Activated CD4-positive, alpha-beta T cell treated with anti-CD3 and anti-CD28 coated beads, Interleukin-2, amount 50 U/mL, for 4 hours (primary cell): ENCODE measurements around the gene EPHA5.

Experiments used
- DNase-seq, 2 experiments: peaks; one replicate each; pipeline ENCODE4 v3.0.0-alpha.2; 2020

Gene EPHA5

DNA sequence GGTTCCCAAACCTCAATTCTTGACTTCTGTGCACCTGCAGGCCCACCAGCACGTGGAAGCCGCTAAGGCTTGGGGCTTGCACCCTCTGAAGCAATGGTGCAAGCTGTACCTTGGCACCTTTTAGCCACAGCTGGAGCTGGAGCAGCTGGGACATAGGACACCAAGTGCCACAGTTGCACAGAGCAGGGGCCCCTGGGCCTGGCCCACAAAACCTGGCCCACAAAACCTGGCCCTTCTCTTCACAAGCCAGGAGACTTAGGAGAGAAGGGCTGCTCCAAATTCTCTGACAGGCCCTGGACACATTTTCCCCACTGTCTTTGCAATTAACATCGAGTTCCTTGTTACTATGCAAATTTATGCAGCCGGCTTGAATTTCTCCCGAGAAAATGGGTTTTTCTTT is 197.8 kb downstream of the EPHA5 start:
- no peak for DNase-seq

- no peak for DNase-seq
Measured at GRCh38 chr4:65467068-65467680, 203.1 kb downstream of the EPHA5 start.

GRCh38 chr4:65461781-65462180 is 208.5 kb downstream of the EPHA5 start:
- no peak for DNase-seq

- no peak for DNase-seq
Measured at GRCh38 chr4:65457011-65457410, 213.3 kb downstream of the EPHA5 start.

DNA sequence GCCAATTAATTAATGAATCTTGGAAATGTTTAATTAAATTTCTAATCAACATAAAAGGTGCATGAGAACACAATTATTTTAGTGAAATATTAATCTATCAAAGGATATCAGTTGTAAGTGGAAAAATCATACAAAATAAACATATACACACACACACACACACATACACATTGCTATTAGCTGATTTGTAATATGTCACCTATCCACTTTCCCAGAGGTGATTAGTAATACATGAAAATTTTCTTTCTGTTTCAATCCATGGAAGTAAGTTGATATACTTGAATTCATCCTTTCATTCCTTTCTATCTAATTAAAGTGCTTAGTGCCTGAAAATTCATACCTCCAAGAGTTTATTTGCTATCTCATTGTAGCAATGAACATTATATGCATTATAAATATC is 213.7 kb downstream of the EPHA5 start:
- DNase-seq = no peak

DNA sequence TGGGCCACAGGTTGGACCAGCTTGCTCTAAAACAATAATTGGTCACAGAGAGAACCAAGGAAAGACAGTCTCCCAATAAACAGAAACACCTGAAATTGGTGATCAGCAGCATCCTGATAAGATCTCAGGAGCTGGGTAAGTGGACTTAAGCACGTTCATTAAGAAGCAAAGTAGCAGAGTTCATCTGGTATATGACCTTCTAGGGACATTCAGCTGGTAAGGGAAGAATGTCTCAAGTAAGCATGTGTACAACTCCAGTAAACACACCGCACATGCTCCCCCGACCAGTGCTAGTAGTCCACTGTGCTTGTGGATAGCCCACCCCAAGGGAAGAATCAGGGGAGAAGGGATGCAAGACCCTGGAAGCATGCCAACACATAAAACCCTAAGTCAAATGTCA is 216.9 kb downstream of the EPHA5 start:
- no peak for DNase-seq

- no peak for DNase-seq
Measured at GRCh38 chr4:65450899-65451298, 219.4 kb downstream of the EPHA5 start.

DNA sequence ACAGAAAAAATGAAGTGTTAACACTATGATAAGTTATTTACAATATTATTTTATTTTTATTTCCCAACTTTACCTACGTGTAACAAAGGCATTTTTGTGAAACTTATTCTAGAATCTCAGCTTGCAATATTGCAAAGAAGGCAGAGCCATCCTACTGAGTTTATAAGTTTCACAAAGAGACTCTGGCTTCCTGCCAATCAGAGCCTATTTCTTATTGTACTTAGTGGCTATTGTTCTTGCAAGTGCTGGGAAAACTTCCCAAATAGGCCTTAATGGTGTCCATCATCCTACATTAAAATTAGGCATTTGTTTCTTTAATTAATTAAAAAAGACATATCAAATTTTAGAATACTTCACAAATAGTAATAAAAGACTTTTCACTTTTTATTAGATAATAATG is 233.2 kb downstream of the EPHA5 start:
- no peak for DNase-seq

DNA sequence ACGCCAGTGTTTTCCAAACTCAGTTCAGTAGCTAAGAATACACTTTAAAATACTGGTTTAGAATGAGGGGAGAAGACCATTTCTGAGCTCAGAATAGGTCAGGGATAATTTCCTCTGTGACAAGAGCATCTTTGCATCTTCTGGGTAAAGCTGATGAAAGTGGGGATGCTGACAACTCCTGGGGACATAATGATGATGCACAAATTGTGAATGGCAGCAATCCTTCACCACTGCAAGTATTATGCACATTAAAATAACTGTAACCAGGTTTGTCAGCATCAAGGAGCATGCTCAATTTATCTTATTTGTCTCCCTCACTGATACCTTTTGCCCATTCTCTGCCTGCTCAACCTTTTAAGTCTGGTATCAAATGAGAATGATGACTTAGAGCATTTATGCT is 248.2 kb downstream of the EPHA5 start:
- no peak for DNase-seq

DNA sequence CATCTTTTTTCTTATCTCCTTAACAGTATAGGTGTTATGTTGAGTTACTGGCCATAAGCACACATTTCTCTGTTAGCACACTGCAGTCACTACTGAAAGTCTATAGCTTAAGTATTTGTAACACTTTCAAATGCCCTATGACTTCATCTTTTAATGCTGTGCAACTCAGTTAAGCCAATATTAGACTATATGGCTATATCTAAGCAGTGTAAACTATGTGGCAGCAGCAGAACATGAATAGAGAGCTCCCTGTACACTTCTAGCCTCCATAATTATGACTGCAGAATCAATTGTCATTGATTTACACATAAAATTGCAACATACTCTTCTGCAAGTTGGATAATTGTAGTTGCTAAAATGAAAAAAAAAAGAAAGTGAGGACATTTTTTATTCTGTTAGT is 250.3 kb downstream of the EPHA5 start:
- DNase-seq = no peak

GRCh38 chr4:65416891-65417290 is 253.4 kb downstream of the EPHA5 start:
- DNase-seq = no peak

- DNase-seq = no peak
Measured at GRCh38 chr4:65407483-65407882, 262.8 kb downstream of the EPHA5 start.

GRCh38 chr4:65401083-65401482 is 269.2 kb downstream of the EPHA5 start:
- no peak for DNase-seq

GRCh38 chr4:65399084-65399483 is 271.2 kb downstream of the EPHA5 start:
- DNase-seq = no peak

- no peak for DNase-seq
Measured at GRCh38 chr4:65393078-65393477, 277.2 kb downstream of the EPHA5 start.

- DNase-seq = no peak
Measured at GRCh38 chr4:65392488-65392887, 277.8 kb downstream of the EPHA5 start.

- no peak for DNase-seq
Measured at GRCh38 chr4:65391814-65392213, 278.5 kb downstream of the EPHA5 start.

DNA sequence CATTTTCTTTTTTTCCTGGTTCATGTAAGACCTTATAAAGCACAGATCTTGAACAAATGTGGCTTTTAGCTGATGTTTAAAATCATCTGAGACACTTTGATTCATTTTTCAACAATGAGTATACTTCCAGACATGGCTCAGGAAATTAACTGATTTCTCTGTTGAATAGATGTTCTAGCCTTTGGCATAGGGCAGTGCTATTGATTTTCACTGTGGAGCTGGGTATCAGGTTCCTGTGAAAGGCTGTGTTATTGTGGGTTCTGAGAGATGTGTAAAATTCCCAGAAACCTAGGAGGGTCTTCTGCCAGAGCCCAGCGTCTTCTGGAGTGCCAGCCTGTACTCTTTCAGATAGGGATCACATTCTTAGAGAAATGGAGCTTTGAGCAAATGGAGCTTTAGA is 278.9 kb downstream of the EPHA5 start:
- DNase-seq = no peak

- no peak for DNase-seq
Measured at GRCh38 chr4:65386927-65387326, 283.4 kb downstream of the EPHA5 start.

DNA sequence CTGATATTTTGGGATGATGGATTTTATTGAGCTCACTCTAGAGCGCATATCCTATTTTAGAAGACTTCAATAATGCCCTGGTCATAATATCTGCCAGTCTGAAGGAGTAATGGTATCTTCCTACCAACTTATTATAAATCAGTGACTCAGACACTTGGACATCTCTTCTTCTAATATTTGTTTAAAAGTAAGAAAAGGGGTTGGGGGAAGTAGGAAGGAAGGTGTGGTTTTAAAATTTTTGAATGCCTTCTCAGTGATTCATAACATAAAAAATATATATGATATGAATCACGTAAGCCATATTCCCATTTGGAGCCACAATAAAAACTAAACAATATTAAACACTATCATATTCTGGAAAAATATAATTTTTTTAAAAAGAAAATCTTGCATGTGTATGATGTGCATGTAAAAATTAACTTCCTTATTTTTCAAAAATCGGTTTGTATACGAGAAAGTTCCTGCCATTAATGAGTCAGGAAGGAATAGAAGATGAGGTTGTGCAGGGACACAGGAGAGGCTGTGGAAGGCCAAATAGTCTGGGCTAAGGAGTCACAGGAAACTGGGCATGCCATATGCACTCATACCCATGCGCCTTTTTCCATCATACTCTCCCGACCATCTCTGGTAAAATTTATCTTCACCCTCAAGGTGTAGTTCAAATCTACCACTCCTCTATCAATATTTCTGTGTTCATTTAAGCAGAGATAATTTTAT is 286.5 kb downstream of the EPHA5 start:
- DNase-seq = no peak

DNA sequence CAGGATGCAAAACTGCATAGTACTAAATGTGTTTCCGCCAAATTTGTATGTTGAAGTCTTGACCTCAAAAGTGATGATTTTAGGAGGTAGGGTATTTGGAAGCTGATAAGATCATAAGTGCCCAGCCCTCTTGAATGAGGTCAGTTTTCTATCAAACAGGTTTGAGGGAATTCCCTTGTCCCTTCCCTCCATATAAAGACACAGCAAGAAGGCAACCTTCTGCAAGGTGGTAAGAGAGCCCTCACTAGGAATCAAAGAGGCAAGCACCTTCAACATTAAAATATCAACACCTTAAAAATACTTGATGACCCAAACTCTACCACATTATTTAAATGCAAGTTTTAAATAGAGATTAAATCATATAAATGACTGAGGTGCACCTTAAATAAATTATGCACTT is 288.6 kb downstream of the EPHA5 start:
- DNase-seq = no peak

DNA sequence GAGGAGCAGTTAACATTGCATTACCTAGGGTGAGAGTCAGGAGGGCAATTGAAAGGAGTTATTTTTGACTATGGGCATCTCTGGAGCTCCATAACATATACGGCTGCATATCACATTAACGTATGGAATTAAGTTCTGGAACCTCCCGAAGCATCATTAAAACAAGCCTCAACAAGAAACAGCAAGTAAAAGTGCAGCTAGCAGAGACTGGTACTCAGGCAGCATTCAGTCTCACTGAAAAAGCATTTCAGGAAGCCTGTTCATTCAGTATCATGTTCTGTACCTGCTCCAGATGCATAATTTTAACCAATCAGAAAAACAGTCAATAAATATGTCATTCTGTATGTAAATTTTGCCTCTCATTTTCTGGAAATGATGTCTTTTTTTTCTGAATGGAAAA is 299.6 kb downstream of the EPHA5 start:
- DNase-seq = no peak

DNA sequence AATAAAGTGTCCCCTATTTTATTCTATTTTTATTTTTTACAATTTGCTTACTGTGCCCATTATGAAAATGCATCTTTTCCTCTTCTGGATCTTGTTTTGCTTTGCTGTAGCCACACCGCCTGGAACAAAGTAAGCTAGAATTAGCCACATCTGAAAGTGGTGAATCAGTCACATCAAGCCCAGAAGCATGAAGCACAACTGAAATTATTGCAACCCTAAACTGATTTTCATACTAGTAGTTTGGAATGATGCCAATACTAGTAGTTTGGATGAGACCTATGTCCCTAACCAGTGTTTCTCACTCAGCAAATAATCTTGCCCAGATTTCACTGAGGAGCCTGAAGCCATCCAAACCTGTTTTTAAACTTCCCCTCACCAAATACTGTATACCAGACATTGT is 303.0 kb downstream of the EPHA5 start:
- no peak for DNase-seq

DNA sequence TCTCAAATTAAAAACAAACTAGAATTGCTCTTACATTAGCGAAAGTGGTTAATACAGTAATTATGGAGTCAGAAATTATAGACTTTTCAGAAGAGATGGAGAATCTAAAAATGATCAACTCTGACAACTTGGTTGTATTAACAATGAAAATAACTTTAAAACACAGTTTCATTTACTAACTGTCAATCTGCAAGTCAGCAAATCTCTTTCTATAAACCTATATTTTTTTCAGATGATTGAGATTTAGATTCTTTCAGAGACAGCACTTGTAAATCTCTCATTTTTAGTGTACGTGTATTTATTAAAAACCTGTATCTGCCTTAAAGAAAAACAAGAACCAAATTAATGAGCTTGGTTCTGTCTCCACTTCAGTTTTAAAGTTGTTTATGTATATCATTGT is 311.4 kb downstream of the EPHA5 start:
- no peak for DNase-seq

DNA sequence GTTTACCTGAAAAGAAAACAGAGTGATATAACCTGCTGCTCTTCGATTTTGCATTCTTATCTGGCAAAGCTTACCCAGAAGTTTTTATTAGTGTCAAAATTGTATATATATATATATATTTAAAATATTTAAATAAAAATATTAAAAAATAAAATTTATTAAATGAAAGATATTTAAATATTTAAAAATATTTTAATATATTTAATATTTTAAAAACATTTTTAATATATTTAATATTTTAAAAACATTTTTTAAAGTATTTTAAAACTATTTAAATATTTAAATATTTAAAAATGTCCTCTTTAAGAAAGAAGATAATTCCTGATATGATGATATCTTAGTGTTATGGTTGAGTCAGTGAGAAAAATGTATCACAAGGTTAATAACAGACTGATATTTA is 317.2 kb downstream of the EPHA5 start:
- DNase-seq = no peak
